SU-DHL-6 (cell line): Measurements from ENCODE around the gene STX1A.

Experiments
- H2AFZ ChIP-seq: fragments of 200-600 bp; sonication (generic); 2 replicates; pipeline ENCODE4 v1.6.1; 2014; ENCODE audit warnings: low read depth, mild to moderate bottlenecking, moderate library complexity, mixed read lengths, antibody characterized with exemption, low read length; ENCODE audit not compliant: severe bottlenecking
- H3F3A ChIP-seq: fragments of 200-600 bp; shearing (Covaris generic); 2 replicates; pipeline ENCODE4 v1.6.0; 2016; ENCODE audit warnings: antibody characterized with exemption, mild to moderate bottlenecking; ENCODE audit not compliant: insufficient read depth
- H3K27ac ChIP-seq: fragments of 200-600 bp; sonication (generic); 2 replicates; pipeline ENCODE4 v1.5.1; 2016; ENCODE audit warnings: low read depth, mild to moderate bottlenecking, low read length, moderate library complexity, mixed read lengths
- H3K27me3 ChIP-seq: fragments of 200-600 bp; sonication (generic), shearing (Covaris generic); 2 replicates; pipeline ENCODE4 v1.6.0; 2014; ENCODE audit warnings: mild to moderate bottlenecking, low read length
- H3K36me3 ChIP-seq: fragments of 200-600 bp; sonication (generic); 2 replicates; pipeline ENCODE4 v1.6.1; 2014; ENCODE audit warnings: mild to moderate bottlenecking, low read length, mixed read lengths
- H3K4me2 ChIP-seq: fragments of 300-600, 200-600 bp; shearing (Covaris generic), sonication (generic); 2 replicates; pipeline ENCODE4 v1.6.0; 2014; ENCODE audit warnings: low read length, low read depth, mild to moderate bottlenecking; ENCODE audit not compliant: poor library complexity, severe bottlenecking
- H3K4me3 ChIP-seq: fragments of 200-600 bp; sonication (generic); 2 replicates; pipeline ENCODE4 v1.5.1; 2014; ENCODE audit warnings: antibody characterized with exemption, low read length, mild to moderate bottlenecking, mixed read lengths; ENCODE audit not compliant: insufficient read depth, poor library complexity, severe bottlenecking
- H3K79me2 ChIP-seq: fragments of 200-600 bp; sonication (generic); 2 replicates; pipeline ENCODE4 v1.6.1; 2014; ENCODE audit warnings: mild to moderate bottlenecking, low read length, moderate library complexity; ENCODE audit not compliant: insufficient read depth
- H3K9ac ChIP-seq: fragments of 200-600 bp; sonication (generic); 2 replicates; pipeline ENCODE4 v1.7.0; 2014; ENCODE audit warnings: mild to moderate bottlenecking, low read length
- H3K9me2 ChIP-seq: fragments of 200-600 bp; sonication (generic); replicated peaks from 2 replicates; pipeline ENCODE4 v1.6.1; 2014; ENCODE audit warnings: low read length; ENCODE audit not compliant: insufficient read depth
- H3K9me3 ChIP-seq: fragments of 200-600 bp; sonication (generic); 2 replicates; pipeline ENCODE4 v1.6.1; 2014; ENCODE audit warnings: low read length, mixed read lengths; ENCODE audit not compliant: insufficient read depth
- H4K20me1 ChIP-seq: fragments of 200-600 bp; sonication (generic); 2 replicates; pipeline ENCODE4 v1.6.1; 2014; ENCODE audit warnings: low read depth, mild to moderate bottlenecking, antibody characterized with exemption, low read length, moderate library complexity, mixed read lengths
- EZH2phosphoT487 ChIP-seq: fragments of 200-600 bp; sonication (generic), shearing (Covaris generic); conservative IDR thresholded peaks from 2 replicates; pipeline ENCODE4 v1.6.1; 2018; ENCODE audit warnings: mild to moderate bottlenecking, antibody characterized with exemption, low read length, moderate library complexity, mixed read lengths
- TF ChIP-seq, protein P1 (sequence below): fragments of 200-600 bp; sonication (generic); IDR thresholded peaks from one replicate; pipeline ENCODE4 v1.5.1; 2017; ENCODE audit warnings: antibody characterized with exemption, mild to moderate bottlenecking, low read length, moderate library complexity; ENCODE audit not compliant: insufficient read depth, poor library complexity, severe bottlenecking

Gene STX1A

DNA sequence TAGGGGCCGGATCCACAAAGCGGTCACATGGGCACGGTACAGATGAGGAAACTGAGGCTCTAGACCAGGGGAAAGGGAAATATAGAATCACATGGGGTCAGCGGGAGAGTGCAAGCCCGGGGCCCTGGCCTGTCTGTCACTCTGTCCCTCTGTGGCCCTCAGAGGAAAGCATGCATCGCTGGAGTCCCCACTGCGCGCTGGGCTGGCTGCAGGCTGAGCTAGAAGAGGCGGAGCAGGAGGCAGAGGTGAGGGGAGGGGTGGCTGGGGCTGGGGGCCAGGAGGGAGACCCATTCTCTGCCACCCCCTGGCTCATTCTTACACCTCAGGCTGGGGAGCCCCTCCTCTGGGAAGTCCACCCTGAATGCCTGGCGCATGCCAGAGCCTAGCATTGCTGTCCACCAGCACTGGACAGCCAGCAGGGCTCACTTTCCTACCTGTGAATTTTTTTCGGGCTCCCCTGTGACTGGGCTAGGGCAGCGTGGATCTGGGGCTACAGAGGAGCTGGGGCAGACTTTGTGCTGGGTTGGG is 49.5 kb downstream of the STX1A start:
- Histone ChIP-seq H3K9ac (no peak overlapping the region), H3K27ac (no peak overlapping the region)
- TF ChIP-seq, protein P1, sequence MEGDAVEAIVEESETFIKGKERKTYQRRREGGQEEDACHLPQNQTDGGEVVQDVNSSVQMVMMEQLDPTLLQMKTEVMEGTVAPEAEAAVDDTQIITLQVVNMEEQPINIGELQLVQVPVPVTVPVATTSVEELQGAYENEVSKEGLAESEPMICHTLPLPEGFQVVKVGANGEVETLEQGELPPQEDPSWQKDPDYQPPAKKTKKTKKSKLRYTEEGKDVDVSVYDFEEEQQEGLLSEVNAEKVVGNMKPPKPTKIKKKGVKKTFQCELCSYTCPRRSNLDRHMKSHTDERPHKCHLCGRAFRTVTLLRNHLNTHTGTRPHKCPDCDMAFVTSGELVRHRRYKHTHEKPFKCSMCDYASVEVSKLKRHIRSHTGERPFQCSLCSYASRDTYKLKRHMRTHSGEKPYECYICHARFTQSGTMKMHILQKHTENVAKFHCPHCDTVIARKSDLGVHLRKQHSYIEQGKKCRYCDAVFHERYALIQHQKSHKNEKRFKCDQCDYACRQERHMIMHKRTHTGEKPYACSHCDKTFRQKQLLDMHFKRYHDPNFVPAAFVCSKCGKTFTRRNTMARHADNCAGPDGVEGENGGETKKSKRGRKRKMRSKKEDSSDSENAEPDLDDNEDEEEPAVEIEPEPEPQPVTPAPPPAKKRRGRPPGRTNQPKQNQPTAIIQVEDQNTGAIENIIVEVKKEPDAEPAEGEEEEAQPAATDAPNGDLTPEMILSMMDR: no peak
- TF ChIP-seq EZH2phosphoT487: no peak

DNA sequence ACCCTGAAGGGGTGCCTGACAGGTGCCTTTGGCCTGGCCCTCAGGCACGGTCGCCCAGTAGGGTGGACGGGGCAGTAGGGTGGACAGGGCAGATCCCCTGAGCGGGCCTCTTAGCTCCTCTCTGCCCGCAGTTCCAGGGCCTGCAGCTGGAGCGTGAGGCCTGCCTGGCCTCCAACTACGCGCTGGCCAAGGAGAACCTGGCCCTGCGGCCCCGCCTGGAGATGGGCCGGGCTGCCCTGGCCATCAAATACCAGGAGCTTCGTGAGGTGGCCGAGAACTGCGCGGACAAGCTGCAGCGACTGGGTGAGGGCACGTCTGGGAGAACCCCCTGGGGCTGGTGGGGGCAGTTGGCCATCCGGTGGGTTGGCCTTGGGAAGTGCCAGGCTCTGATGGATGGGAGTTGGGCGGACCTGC is 50.2 kb downstream of the STX1A start:
- Histone ChIP-seq H3K4me3 (no peak overlapping the region), H3K27ac (no peak overlapping the region), H2AFZ (no peak overlapping the region), H3K27me3 (no peaks in the 10 kb centered on the region), H3K9me2 (no peaks in the 10 kb centered on the region), H3K4me2 (no peak overlapping the region), H3K79me2 (no peaks in the 10 kb centered on the region), H4K20me1 (no peaks in the 10 kb centered on the region), H3F3A (no peaks in the 10 kb centered on the region), H3K9ac (no peak overlapping the region), H3K36me3 (no peaks in the 10 kb centered on the region), H3K9me3 (no peaks in the 10 kb centered on the region)
- TF ChIP-seq, protein P1: no peak
- no peak for TF ChIP-seq EZH2phosphoT487

More for the DNA sequence above, 49.5 kb downstream of the STX1A start:
- Histone ChIP-seq H3K79me2 (no peaks in the 10 kb centered on the region), H3K4me2 (no peak overlapping the region), H3F3A (no peaks in the 10 kb centered on the region), H2AFZ (no peak overlapping the region), H3K9me3 (no peaks in the 10 kb centered on the region), H3K27me3 (no peaks in the 10 kb centered on the region), H3K4me3 (no peak overlapping the region), H4K20me1 (no peaks in the 10 kb centered on the region), H3K9me2 (no peaks in the 10 kb centered on the region), H3K36me3 (no peaks in the 10 kb centered on the region)

GRCh38 chr7:73668886-73669230 is 50.6 kb downstream of the STX1A start:
- Histone ChIP-seq H3K9ac (no peak overlapping the region; the same call in 1 of the 2 replicates), H3K27ac (no peak overlapping the region), H2AFZ (no peak overlapping the region), H3K4me3 (no peak overlapping the region), H3K4me2 (peak overlapping the region; percentile 90), H3K79me2 (no peaks in the 10 kb centered on the region), H3K9me3 (no peaks in the 10 kb centered on the region), H4K20me1 (no peaks in the 10 kb centered on the region), H3F3A (no peaks in the 10 kb centered on the region), H3K27me3 (no peaks in the 10 kb centered on the region), H3K36me3 (no peaks in the 10 kb centered on the region), H3K9me2 (no peaks in the 10 kb centered on the region)
- TF ChIP-seq, protein P1: no peak
- no peak for TF ChIP-seq EZH2phosphoT487
